ENCODE measurements around the gene TTC21A.
"Not testable (repeated sequence)": the region's sequence is repeated elsewhere in the genome, so short reads cannot be mapped to it uniquely, and the experiment has no call there.

The TTC21A gene

GRCh38 chr3:39153977-39154279 is 46.4 kb downstream of the TTC21A start:
- no peak for DNase-seq

GRCh38 chr3:39154280-39155021 is 47.0 kb downstream of the TTC21A start:
- no peak for DNase-seq

GRCh38 chr3:39156421-39156820 is 48.9 kb downstream of the TTC21A start:
- no peak for DNase-seq

- DNase-seq, result no peak
Observed at GRCh38 chr3:39157359-39157758, 49.9 kb downstream of the TTC21A start.

GRCh38 chr3:39158148-39158715 is 50.8 kb downstream of the TTC21A start:
- DNase-seq, result no peak

- no peak for DNase-seq
Observed at GRCh38 chr3:39164414-39164813, 56.9 kb downstream of the TTC21A start.

- DNase-seq, result no peak
Observed at GRCh38 chr3:39165518-39165917, 58.0 kb downstream of the TTC21A start.

- DNase-seq, result peak; percentile 87
Observed at GRCh38 chr3:39166134-39166710, 58.7 kb downstream of the TTC21A start.

GRCh38 chr3:39166932-39167532 is 59.6 kb downstream of the TTC21A start:
- DNase-seq, result peak; percentile 92

GRCh38 chr3:39168156-39168780 is 60.8 kb downstream of the TTC21A start:
- no peak for DNase-seq

GRCh38 chr3:39169712-39170111 is 62.2 kb downstream of the TTC21A start:
- DNase-seq, result peak; percentile 24

- DNase-seq, result no peak
Observed at GRCh38 chr3:39170461-39170860, 63.0 kb downstream of the TTC21A start.

- not testable (repeated sequence) for DNase-seq
Observed at GRCh38 chr3:39170877-39171276, 63.4 kb downstream of the TTC21A start.

- no peak for DNase-seq
Observed at GRCh38 chr3:39171860-39172259, 64.4 kb downstream of the TTC21A start.

- DNase-seq, result no peak
Observed at GRCh38 chr3:39173318-39174125, 66.0 kb downstream of the TTC21A start.

GRCh38 chr3:39176025-39176714 is 68.7 kb downstream of the TTC21A start:
- no peak for DNase-seq

GRCh38 chr3:39177708-39178332 is 70.3 kb downstream of the TTC21A start:
- DNase-seq, result peak; percentile 76

GRCh38 chr3:39178553-39178952 is 71.1 kb downstream of the TTC21A start:
- DNase-seq, result no peak

- no peak for DNase-seq
Observed at GRCh38 chr3:39180183-39180545, 72.7 kb downstream of the TTC21A start.

GRCh38 chr3:39180546-39181346 is 73.3 kb downstream of the TTC21A start:
- peak; percentile 63 for DNase-seq

Measured in MV-4-11 (cell line).